ENCODE measurements around the gene PLCD1.
"Not testable (repeated sequence)": the region's sequence is repeated elsewhere in the genome, so short reads cannot be mapped to it uniquely, and the experiment has no call there.

Gene PLCD1

GRCh38 chr3:38036286-38036685, 6.8 kb upstream of the PLCD1 start:
- DNase-seq, result no peak

GRCh38 chr3:38034335-38034734, 4.9 kb upstream of the PLCD1 start:
- DNase-seq, result not testable (repeated sequence)

DNA sequence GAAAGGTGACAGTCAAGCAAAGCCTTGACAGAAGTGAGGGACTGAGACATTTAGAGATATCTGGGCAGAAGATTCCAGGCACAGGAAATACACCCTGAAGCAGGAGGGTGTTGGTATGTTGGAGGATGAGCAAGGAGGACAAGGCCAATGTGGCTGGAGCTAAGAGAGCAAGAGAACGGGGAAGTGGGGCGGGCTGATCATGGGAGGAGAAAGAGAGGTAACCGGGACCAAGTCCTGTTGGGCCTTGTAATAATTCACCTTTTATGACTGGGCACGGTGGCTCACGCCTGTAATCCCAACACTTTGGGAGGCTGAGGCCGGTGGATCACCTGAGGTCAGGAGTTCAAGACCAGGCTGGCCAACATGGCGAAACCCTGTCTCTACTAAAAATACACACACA, 4.1 kb upstream of the PLCD1 start:
- DNase-seq, result not testable (repeated sequence)

DNA sequence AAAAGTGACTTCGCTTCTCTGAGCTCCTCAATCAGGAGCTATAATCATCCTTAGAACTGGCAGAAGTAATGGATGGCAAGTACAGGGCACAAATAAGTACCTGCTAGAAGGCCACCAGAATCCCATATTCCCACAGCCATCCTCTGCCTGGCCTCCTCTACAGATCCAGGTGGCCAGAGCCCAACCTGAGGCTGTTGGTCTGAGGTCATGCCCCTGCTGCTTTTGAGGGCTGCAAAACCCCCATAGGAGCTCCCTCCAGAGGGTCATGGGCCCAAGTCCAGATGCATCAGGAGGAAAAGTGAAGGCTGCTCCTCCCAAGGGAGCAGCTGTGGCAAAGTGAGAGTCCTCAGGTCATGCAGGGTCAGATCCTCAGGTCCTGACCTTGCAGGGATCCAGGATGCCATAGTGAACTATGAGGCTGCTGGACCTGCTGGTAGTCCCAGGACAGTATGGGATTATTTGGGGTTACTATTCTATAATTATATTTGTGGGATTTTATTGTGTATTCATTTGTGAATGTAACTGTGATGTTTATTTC, 3.0 kb upstream of the PLCD1 start:
- DNase-seq, result no peak

DNA sequence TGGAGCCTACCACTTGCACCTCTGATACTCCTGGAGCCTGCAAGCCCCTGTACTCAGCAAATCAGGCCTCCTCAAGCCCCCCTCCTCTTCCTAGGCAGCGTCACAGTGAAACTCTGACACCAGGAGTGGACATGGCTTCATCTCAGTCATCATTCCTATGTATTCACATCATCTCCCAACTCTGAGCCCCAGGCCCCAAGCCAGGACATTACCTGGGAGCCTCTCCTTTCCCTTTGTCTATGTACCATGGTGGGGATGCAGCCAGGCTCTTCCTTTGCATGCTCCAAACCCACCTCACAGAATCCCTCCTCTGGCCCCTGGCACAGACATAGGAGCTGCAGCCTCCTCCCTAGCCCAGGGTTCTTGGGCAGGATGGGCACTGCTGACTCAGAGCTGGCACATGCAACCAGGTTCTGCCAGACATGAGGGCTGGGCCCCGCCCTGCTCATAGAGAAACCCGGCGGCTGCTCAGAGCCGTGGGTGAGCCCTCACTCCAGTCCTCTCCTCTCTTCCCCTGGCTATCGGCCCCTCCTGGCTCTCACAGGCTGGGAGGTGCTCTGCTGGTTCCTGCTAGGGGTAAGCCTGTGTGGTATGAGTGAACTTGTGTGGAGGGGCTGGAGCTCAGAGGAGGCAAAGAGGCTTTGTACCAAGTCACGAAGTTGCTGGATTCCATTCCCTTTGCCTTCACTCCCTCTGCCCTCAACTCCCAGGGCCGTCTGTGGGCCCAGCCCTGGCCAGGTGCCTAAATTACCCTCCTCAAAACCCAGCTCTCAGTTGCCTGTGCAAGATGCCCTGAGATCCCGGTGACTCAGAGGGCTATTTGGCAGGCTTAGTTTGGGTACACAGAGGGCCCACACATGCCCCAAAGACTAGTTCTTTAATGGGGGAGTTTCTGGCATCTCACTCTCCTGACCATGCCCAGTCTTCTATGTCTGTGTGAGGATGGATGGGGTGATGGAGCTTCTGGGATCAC, 1.9 kb upstream of the PLCD1 start:
- DNase-seq, result no peak

DNA sequence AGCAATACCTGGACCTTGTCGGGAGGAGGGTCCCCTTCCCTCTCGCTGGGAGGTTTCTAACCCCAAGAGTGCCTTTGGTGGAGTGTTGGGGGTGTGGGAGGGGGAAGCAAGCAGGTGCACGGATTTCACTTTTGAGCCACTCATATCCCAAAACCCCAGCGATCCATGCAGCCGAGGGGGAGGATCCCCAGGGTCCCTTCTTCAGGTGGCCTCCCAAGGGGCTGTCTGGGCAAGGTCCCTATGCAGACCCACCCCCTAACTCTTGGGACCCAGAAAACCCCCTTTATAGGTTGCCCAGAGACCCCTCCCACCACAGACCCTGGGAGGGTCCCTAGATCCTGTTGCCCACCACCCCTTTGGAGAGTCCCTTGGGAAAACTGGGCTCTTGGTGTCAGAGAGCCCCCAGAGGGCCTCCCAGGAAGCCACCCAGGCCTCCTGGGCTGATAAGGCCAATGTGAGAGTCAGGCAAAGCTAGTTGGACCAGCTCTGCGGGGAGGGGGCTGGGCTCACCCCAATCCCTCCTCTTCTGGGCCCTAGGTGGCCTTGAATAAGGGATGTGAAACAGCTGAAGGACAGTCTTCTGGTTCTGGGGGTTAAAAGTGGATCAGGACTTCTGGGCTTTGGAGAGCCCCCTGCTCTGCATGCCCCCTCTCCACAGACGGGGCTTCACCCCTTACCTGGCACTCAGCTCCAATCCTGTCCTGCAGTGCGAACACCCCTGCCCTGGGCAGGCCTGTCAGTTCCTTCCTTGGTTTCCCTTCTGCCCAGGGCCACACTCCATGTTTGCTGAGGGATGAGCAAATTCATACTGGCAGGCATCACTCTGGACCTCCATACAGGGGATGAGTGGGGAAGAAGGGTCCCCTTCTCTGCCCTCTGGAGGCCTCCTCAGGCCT, 932 bp upstream of the PLCD1 start:
- no peak for DNase-seq

- no peak for DNase-seq
Measured at GRCh38 chr3:38028621-38029361, 651 bp downstream of the PLCD1 start.

DNA sequence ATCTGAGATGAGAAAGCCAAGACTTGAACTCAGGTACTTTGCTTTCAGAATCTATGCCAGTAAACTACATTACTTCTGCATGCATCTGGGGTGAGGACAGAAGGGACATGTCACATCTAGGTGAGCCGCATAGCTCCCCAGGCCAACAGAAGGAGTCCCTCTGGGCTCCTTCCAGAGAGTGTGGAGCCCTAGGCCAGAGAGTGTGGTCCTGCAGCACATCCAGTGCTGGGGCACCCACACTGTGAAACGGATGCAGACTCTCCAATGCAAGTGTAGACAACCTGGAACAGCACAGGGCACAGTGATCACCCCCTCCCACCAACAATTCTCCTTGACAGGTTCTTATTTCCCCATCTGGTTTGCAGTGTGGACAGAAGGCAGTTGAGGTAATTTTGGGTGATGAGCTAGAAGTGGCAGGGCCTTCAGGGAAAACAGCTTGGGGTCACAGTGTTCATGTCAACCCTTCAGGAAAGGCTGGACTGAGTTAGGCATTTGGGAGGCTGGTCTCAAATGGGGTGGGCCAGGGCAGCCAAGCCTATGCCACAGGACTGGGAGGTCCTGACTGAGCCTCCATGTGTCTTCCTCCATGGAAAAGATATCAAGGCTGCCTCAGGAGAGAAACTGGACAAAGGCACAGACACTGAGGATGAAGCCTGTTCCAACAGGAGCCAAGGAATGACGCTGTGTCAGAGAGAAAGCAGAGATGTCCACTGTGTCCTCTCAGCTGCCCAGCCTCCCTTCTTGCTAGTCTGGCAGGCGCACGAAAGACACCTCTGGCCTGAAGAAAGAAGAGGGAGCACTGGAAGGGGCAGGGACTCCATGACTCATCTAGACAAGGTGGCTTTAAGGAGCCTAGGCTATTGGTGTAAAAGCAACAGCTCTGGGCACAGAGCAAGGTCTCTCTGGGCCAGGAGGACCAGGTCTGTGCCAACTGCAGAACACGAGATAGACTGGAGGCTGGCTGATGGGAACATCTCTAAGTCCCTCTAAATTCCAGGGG, 1.7 kb downstream of the PLCD1 start:
- no peak for DNase-seq

- DNase-seq, result no peak
Measured at GRCh38 chr3:38026856-38027255, 2.6 kb downstream of the PLCD1 start.

DNA sequence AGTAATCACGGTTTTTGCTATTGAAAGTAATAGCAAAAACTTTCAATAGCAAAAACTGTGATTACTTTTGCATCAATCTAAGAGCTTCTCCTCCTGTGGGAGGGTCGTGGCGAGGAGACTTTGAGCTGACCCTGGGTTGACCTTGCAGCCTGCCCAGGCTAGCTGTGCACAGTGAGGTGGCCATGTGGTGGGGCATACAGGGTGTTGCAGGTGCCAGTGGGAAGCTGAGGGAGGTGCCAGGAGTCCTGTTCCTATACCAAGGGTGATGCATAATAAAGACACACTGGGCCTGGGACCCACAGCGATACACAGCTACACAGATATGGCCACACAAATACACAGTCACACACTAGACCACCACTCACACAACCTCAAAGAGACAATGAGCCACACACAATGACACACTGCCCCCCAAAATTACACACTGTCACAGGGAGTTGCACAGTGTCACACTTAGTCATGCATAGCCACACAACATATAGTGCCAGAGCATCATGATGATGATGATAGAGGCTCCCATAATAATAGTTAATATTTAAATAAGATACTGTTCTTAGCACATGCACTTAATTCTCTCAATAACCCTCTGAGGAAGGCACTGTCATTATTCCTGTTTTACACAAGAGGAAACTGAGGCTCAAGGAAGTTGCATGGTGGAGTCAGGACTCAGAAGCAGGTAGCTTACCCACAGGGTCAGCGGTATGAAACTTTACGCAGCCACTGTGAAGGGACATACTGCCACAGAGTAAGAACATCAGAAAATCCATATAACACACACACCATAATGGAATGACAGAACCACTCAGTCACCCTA, 6.3 kb downstream of the PLCD1 start:
- no peak for DNase-seq

DNA sequence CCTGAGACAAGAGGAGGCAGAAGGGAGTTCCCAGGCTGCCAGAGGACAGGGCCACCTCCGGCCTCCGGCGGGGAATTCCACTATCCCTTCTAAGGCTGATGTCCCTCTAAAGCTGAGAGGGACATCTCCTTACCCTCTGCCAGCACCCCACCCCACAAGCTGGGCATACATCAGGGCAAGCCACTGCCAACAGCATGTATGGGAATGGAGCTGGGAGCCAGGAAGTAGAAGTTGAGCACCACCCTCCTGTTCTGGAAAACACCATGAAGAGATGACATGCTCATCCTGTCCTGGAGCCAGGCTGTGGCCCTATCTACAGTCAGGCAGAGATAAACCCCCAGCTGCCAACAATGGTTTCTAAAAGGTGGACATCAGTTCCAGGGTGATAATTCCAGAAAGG, 7.1 kb downstream of the PLCD1 start:
- no peak for DNase-seq

DNA sequence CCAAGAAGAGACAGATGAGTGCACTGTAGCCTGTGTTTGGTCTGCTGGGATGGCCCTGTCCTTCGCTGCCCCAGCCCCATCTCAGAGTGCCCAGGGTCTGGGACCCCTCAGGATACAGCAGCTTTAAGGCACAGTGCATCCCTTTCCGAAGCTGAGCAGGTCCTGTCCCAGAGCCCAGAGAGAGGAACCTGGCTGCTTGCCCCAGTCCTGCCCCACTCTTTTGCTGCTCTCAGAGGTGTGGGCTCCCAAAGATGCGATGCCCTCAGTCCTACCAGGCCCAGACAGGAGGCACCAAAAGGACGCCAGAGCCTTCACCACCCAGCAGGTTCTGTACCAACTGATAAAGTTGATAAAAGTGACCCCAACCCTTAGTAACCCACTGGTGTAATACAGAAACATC, 8.2 kb downstream of the PLCD1 start:
- DNase-seq, result no peak

DNA sequence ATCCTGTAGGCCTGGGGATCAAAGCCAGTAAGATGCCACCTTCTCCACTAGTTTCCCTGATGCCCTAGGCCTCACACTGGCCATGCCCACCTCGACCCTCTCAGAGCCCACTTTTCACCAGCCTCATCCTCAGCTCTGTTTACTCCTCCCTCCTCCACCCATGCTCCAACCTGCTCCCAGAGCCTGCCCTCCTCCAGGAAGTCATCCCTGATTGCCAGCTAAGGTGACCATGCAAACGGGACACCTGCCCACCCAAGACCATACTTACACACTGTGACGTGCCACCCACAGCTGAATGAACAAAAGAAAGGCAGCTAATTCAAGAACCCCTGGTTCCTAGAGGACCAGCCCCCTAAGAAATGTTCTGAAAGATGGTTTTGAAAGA, 9.1 kb downstream of the PLCD1 start:
- DNase-seq, result no peak

GRCh38 chr3:38019658-38020341, 9.6 kb downstream of the PLCD1 start:
- DNase-seq, result no peak

- no peak for DNase-seq
Measured at GRCh38 chr3:38018296-38019266, 10.9 kb downstream of the PLCD1 start.

- DNase-seq, result no peak
Measured at GRCh38 chr3:38017445-38018295, 11.8 kb downstream of the PLCD1 start.

GRCh38 chr3:38016847-38017444, 12.5 kb downstream of the PLCD1 start:
- no peak for DNase-seq

Data from NCI-H187 treated with DMSO at 0.1 percent for 48 hours (cell line).